Activated naive CD4-positive, alpha-beta T cell treated with anti-CD3 and anti-CD28 coated beads, Interleukin-2, amount 10 ng/mL, durations not matched to agents 7 days and 5 days (primary cell): ENCODE measurements around the gene IL17C.
A peak's percentile ranks its signal among the peaks of the same experiment; 100 is the strongest.

ENCODE experiments used
- CTCF ChIA-PET: fragments of 350-600 bp; sonication (Branson Sonifier 250); formaldehyde crosslinking; loops from one replicate; lab custom pipeline; 2021; ENCODE audit warnings: antibody characterized with exemption; lab: Charles Lee
- DNase-seq: peaks from one replicate; pipeline ENCODE4 v3.0.0-alpha.2; 2020
- H3K27ac Mint-ChIP-seq: one replicate; pipeline ENCODE4 v1.8.0; 2021; ENCODE audit warnings: mild to moderate bottlenecking, moderate library complexity, mixed read lengths
- H3K27me3 Mint-ChIP-seq: one replicate; pipeline ENCODE4 v1.8.0; 2021; ENCODE audit warnings: mild to moderate bottlenecking, mixed read lengths
- H3K36me3 Mint-ChIP-seq: one replicate; pipeline ENCODE4 v1.8.0; 2021; ENCODE audit warnings: mixed read lengths
- H3K4me1 Mint-ChIP-seq: one replicate; pipeline ENCODE4 v1.8.0; 2021; ENCODE audit warnings: mixed read lengths
- H3K4me3 Mint-ChIP-seq: one replicate; pipeline ENCODE4 v1.8.0; 2021; ENCODE audit warnings: mild to moderate bottlenecking, moderate library complexity, mixed read lengths
- H3K9me3 Mint-ChIP-seq: one replicate; pipeline ENCODE4 v1.8.0; 2021; ENCODE audit warnings: mixed read lengths

IL17C gene

DNA sequence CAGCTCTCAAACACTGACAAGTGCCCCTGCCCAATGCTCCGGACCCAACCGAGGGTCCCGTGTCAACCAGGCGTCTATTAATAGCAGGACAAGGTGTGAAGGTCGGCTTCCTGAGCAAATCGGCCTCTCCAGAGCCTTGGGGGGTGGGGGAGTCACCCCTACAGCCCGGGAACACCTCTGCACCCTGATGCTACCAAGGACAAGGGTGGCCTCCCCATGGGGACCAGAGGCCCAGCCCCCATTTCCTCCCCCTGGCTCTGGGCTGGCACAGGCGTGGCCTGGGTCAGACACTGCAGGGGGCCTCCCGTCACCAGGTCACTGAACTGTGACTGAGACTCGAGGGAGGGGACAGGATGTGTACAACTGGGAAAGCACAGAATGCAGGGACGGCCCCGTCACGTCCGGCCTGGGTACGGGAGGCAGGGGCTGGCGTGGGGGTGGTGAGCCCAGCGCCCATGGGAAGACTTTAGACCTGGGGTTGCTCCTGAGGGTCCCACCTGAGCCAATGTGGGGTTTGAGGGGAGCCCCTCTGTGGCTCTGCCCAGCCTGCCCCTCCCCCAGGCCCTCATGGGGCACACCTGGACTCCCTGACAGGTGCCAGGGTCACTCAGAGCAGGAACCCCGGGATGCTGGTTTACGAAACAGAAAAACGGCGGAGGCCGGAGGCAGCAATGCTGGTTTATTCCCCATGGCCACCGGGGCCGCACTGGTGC is 13.1 kb downstream of the IL17C start:
- Mint-ChIP-seq H3K36me3 (peaks cover 23% of the 10 kb centered on the region), H3K4me1 (peaks cover 28% of the 10 kb centered on the region), H3K27me3 (no peaks in the 10 kb centered on the region), H3K27ac (peak overlapping the region; percentile 93), H3K9me3 (no peaks in the 10 kb centered on the region), H3K4me3 (peak overlapping the region; percentile 92)
- CTCF ChIA-PET: no interaction called here
- DNase-seq: peak; percentile 91

DNA sequence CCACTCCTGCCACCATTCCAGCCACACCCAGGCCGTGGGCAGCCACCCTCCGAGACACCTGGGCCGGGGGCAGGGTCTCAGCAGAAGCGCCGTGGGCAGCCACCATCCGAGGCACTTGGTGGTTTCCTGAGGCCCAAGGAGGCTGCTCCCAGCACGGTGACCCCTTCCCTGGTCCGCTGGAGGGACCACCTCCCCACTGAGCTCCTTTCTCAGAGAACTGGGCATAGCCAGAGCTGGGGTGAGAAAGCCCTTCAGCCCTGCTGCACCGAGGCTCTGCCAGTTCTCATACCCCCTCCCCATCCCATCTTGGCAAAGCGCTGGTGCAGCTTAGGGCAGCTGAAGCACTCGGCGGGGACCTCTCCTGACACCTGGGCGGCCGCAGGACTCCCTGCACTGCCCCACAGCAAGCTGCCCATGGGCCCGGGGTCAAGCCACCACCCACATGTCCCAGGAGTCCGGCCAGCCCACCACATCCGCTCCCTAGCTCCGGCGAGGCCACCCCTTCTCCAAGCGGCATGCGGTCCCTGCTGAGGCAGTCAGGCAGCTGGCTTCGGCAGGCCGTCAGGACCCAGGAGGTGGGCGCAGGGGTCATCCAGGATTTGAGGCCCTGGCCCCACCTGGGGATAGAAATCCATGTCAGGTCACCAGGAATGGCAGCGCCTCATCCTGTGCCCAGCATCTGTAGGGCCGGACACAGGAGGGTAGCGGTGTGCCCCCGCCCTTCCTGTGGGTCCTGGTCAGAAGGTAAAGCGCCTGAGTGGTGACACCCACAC is 13.8 kb downstream of the IL17C start:
- no peaks in the 10 kb centered on the region for H3K9me3 Mint-ChIP-seq
- DNase-seq: no peak
- peak overlapping the region; percentile 49 for H3K4me3 Mint-ChIP-seq
- no peaks in the 10 kb centered on the region for H3K27me3 Mint-ChIP-seq
- peaks cover 28% of the 10 kb centered on the region for H3K4me1 Mint-ChIP-seq
- CTCF ChIA-PET: interaction anchor here (0.6 kb wide), 1 partner anchor 10 kb away, joined by 3 read pairs; the partner anchor contains the start of gene MVD
- H3K36me3 Mint-ChIP-seq: peaks cover 26% of the 10 kb centered on the region
- peak overlapping the region; percentile 93 for H3K27ac Mint-ChIP-seq

DNA sequence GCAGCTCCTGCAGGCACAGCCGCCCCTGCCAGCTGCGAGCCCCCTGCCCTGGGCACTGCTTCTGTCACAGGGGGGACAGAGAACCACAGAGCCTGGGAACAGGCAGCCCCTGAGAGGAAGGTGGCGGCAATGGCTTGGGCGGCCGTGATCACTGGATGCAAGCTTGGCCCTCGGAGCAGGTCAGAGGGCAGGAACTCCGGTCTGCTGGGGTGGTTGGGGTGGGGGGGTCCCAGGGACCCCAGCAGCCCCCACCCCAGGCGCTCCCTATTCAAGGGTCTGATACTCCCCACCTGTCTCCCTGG is 14.3 kb downstream of the IL17C start:
- CTCF ChIA-PET: no interaction called here
- no peaks in the 10 kb centered on the region for H3K9me3 Mint-ChIP-seq
- no peak for DNase-seq
- H3K4me1 Mint-ChIP-seq: peaks cover 28% of the 10 kb centered on the region
- H3K36me3 Mint-ChIP-seq: peaks cover 26% of the 10 kb centered on the region
- H3K27ac Mint-ChIP-seq: peak overlapping the region; percentile 93
- H3K4me3 Mint-ChIP-seq: no peak overlapping the region
- H3K27me3 Mint-ChIP-seq: no peaks in the 10 kb centered on the region

- Mint-ChIP-seq H3K9me3 (no peaks in the 10 kb centered on the region), H3K27me3 (no peaks in the 10 kb centered on the region), H3K27ac (peak overlapping the region; percentile 74), H3K4me3 (no peak overlapping the region), H3K4me1 (peaks cover 28% of the 10 kb centered on the region), H3K36me3 (peaks cover 26% of the 10 kb centered on the region)
- CTCF ChIA-PET: no interaction called here
- no peak for DNase-seq
These were observed 14.7 kb downstream of the IL17C start for GRCh38 chr16:88653101-88653500.

DNA sequence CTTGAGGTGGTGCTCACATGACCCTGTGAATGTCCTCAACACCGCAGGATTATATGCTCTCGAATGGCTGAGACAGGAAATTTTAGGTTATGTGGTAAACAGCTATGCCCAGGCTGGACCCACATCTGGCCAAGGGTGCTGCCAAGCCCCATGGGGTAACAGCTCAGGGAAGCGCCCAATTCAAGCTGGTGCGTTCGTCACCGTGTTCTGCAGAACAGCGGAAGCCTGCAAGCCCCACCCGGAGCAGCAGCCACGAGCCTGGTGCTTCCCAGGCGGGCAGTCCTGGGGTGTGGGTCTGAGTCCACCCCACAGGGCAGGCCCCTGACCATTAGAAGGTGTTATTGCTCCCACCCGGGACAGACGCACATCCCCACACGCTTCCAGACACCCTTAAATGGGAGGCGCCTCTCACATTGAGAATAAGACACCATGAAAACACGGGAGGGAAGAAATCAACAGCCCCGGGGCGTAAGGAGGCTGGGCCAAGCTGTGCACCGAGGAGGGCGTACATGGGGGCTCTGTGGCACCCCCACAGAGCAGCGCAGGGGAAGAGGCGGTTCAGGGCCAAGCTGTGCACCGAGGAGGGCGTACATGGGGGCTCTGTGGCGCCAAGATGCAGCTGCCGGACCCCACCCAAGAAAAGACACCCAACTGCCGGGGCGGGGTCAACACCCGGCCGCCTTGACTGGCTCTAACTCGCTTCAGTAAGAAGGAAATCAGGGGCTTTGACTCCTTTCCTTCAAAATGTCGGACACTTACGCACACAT is 15.4 kb downstream of the IL17C start:
- Mint-ChIP-seq H3K4me1 (peaks cover 25% of the 10 kb centered on the region), H3K36me3 (peaks cover 26% of the 10 kb centered on the region), H3K9me3 (no peaks in the 10 kb centered on the region), H3K4me3 (no peak overlapping the region), H3K27ac (peak overlapping the region; percentile 74), H3K27me3 (no peaks in the 10 kb centered on the region)
- CTCF ChIA-PET: no interaction called here
- DNase-seq: no peak

- Mint-ChIP-seq H3K9me3 (no peaks in the 10 kb centered on the region), H3K27ac (peak overlapping the region; percentile 37), H3K27me3 (no peaks in the 10 kb centered on the region), H3K4me1 (peaks cover 22% of the 10 kb centered on the region), H3K36me3 (peaks cover 20% of the 10 kb centered on the region), H3K4me3 (no peak overlapping the region)
- CTCF ChIA-PET: no interaction called here
- no peak for DNase-seq
These were observed 16.1 kb downstream of the IL17C start for GRCh38 chr16:88654363-88655052.

- DNase-seq: no peak
- Mint-ChIP-seq H3K27ac (no peak overlapping the region), H3K4me1 (peaks cover 21% of the 10 kb centered on the region), H3K36me3 (peaks cover 20% of the 10 kb centered on the region), H3K27me3 (no peaks in the 10 kb centered on the region), H3K9me3 (no peaks in the 10 kb centered on the region), H3K4me3 (no peak overlapping the region)
- CTCF ChIA-PET: no interaction called here
These were observed 16.8 kb downstream of the IL17C start for GRCh38 chr16:88655053-88655732.

GRCh38 chr16:88655733-88656281 is 17.4 kb downstream of the IL17C start:
- H3K4me1 Mint-ChIP-seq: peaks cover 21% of the 10 kb centered on the region
- H3K4me3 Mint-ChIP-seq: no peak overlapping the region
- CTCF ChIA-PET: no interaction called here
- no peak overlapping the region for H3K27ac Mint-ChIP-seq
- no peaks in the 10 kb centered on the region for H3K27me3 Mint-ChIP-seq
- H3K36me3 Mint-ChIP-seq: peaks cover 19% of the 10 kb centered on the region
- no peaks in the 10 kb centered on the region for H3K9me3 Mint-ChIP-seq
- no peak for DNase-seq

GRCh38 chr16:88656291-88656980 is 18.1 kb downstream of the IL17C start:
- DNase-seq: no peak
- no peaks in the 10 kb centered on the region for H3K9me3 Mint-ChIP-seq
- CTCF ChIA-PET: no interaction called here
- peaks cover 18% of the 10 kb centered on the region for H3K36me3 Mint-ChIP-seq
- no peak overlapping the region for H3K27ac Mint-ChIP-seq
- H3K27me3 Mint-ChIP-seq: no peaks in the 10 kb centered on the region
- peaks cover 22% of the 10 kb centered on the region for H3K4me1 Mint-ChIP-seq
- H3K4me3 Mint-ChIP-seq: no peak overlapping the region

DNA sequence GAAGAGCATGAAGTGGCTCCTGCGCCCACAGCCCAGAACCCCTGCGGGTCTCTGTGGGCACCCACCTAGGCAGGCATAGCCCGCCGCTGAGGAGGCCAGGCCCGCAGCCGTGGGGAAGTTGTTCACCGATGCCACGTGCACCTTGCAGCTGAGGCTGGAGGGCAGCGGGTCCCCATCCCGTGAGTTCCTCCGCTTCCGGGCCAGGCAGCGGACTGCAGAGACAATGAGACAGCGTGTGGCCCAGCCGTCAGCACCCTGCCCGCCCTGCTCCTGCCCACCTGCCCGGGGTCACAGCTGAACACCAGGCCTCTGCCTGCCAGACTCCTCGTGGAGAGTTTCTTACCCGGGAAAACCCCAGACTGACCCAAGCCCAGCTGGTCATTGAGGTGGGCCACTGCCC is 19.0 kb downstream of the IL17C start:
- H3K4me3 Mint-ChIP-seq: no peak overlapping the region

DNA sequence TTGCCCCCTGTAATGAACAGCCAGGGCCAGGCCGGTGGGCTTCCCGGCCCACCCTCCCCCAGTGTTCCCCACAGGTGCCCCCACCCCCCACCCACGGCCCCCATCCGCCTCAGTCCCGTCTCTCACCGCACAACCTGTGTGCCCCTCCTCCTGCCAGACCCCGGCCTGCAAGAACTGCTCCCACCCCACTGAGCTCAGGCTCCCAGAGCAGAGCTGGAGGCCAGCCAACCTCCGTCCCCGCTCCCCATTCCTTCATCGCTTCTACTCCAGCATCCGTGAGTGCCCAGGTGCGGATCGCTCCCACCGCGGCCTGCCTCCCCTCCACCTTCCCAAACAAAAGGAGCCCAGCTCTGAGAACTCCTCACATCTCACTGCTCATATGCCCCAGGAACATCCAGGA is 20.3 kb downstream of the IL17C start:
- peaks cover 19% of the 10 kb centered on the region for H3K4me1 Mint-ChIP-seq
- peaks cover 4% of the 10 kb centered on the region for H3K27me3 Mint-ChIP-seq
- H3K9me3 Mint-ChIP-seq: no peaks in the 10 kb centered on the region
- no peak overlapping the region for H3K27ac Mint-ChIP-seq
- H3K4me3 Mint-ChIP-seq: no peak overlapping the region
- DNase-seq: no peak
- peaks cover 17% of the 10 kb centered on the region for H3K36me3 Mint-ChIP-seq
- CTCF ChIA-PET: no interaction called here

More for the DNA sequence above, 19.0 kb downstream of the IL17C start:
- Mint-ChIP-seq H3K27ac (no peak overlapping the region), H3K4me1 (peaks cover 20% of the 10 kb centered on the region), H3K36me3 (peaks cover 20% of the 10 kb centered on the region), H3K9me3 (no peaks in the 10 kb centered on the region), H3K27me3 (no peaks in the 10 kb centered on the region)
- DNase-seq: no peak
- CTCF ChIA-PET: no interaction called here

DNA sequence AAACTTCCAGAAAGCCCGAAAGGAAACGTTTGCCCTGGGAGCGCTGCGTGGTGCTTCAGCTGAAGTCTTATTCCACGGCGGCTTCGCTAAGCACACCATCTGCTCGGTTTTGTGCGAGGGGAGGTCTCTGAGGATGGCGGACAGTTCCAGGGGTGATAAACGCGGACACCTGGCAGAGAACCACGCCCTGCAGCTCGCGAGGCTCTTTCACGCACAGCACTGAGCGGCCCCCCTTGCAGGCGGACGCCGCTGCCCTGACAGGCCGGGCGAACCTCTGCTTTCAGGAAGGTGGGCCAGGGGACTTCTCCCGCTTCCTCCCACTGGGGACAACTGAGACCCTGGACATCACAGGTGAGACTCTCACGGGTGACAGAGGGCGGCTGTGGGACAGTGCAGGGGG is 20.8 kb downstream of the IL17C start:
- Mint-ChIP-seq H3K27me3 (peaks cover 4% of the 10 kb centered on the region), H3K9me3 (no peaks in the 10 kb centered on the region), H3K4me3 (no peak overlapping the region), H3K36me3 (peaks cover 17% of the 10 kb centered on the region), H3K4me1 (peaks cover 22% of the 10 kb centered on the region), H3K27ac (no peak overlapping the region)
- DNase-seq: no peak
- CTCF ChIA-PET: no interaction called here

DNA sequence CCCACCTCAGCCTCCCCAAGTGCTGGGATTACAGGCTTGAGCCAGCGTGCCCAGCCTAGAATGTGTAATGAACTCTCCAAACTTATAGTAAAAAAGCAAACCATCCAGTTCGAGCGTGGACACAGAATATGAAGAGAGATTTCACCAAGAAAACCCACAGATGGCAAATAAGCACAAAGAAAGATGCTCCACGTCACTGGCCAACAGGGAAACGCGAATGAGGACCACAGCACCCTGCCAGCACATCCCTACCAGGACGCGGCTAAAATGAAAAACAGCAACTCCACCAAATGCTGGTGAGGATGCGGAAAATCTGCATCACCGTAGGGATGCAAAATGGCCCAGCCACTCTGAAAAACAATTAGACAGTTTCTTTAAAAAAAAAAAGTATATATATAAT is 23.1 kb downstream of the IL17C start:
- DNase-seq: no peak
- Mint-ChIP-seq H3K36me3 (peaks cover 9% of the 10 kb centered on the region), H3K4me1 (peaks cover 30% of the 10 kb centered on the region), H3K9me3 (no peaks in the 10 kb centered on the region), H3K4me3 (peak overlapping the region; percentile 8), H3K27me3 (peaks cover 4% of the 10 kb centered on the region), H3K27ac (peak overlapping the region; percentile 24)
- CTCF ChIA-PET: interaction anchor here (1.6 kb wide), 1 partner anchor 9 kb away, joined by 3 read pairs; no protein-coding TSS in a partner anchor
